ENCODE results near the gene MET. TPM values are rescaled to one million over a fixed set of nuclear protein-coding genes. Genes with fewer than 3 reads are reported as not detected.

MET gene
- total RNA-seq, 1 donor from 2014 or later, result 23.6 TPM

GRCh38 chr7:116787881-116788280, 115.9 kb downstream of the MET start:
- peaks cover 2% of the 10 kb centered on the region for H3K4me1 Mint-ChIP-seq (ENCODE audit: low read depth)
- H3K4me3 Mint-ChIP-seq (ENCODE audit: unreplicated experiment), result no peak overlapping the region
- TF ChIP-seq CTCF (IDR thresholded peaks at IDR 0.05), result no peak
- H3K27ac Mint-ChIP-seq (ENCODE audit: unreplicated experiment), result no peak overlapping the region
- DNase-seq (ENCODE audit: low spot score), result no peak
- H3K27me3 Mint-ChIP-seq (ENCODE audit: low read depth), result no peaks in the 10 kb centered on the region
- H3K9me3 Mint-ChIP-seq (ENCODE audit: low read depth), result no peaks in the 10 kb centered on the region
- peaks cover 9% of the 10 kb centered on the region for H3K36me3 Mint-ChIP-seq (ENCODE audit: low read depth)

DNA sequence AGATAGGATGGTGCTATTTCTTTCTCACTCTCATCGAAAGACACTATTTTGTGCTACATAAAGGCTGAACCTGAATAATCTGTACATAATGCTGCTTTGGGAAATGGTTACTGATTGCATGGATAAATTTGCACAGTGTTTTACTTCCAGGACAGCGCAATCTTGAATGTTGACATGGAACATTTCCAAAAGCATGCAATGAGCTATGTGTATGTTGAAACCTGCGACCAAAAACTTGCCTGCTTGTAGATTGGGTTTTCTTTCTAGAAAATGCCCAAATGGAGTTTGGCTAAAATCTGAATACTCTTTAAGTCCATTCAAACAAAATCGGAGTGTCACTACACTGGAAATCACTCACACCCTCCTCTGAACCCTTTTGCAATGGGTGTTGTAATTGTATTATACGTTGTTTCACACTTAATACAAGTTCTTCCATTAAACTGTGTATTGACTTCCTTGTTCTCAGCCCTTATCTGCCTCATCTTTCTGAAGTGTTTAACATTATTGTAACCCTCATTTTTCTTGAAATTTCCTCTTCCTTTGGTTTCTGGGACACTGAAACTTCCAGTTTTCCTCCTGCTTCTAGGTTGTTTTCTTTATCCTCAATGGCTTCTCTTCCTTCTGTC, 116.7 kb downstream of the MET start:
- H3K4me1 Mint-ChIP-seq (ENCODE audit: low read depth), result no peaks in the 10 kb centered on the region
- H3K4me3 Mint-ChIP-seq (ENCODE audit: unreplicated experiment), result no peak overlapping the region
- TF ChIP-seq CTCF (IDR thresholded peaks at IDR 0.05), result no peak
- no peaks in the 10 kb centered on the region for H3K9me3 Mint-ChIP-seq (ENCODE audit: low read depth)
- no peak overlapping the region for H3K27ac Mint-ChIP-seq (ENCODE audit: unreplicated experiment)
- H3K27me3 Mint-ChIP-seq (ENCODE audit: low read depth), result no peaks in the 10 kb centered on the region
- DNase-seq (ENCODE audit: low spot score), result no peak
- peaks cover 11% of the 10 kb centered on the region for H3K36me3 Mint-ChIP-seq (ENCODE audit: low read depth)

GRCh38 chr7:116790025-116790424, 118.0 kb downstream of the MET start:
- no peak for TF ChIP-seq CTCF (IDR thresholded peaks at IDR 0.05)

GRCh38 chr7:116792813-116793212, 120.8 kb downstream of the MET start:
- no peak for DNase-seq (ENCODE audit: low spot score)
- TF ChIP-seq CTCF (IDR thresholded peaks at IDR 0.05), result no peak
- Mint-ChIP-seq H3K4me1 (ENCODE audit: low read depth) (peaks cover 3% of the 10 kb centered on the region), H3K27ac (ENCODE audit: unreplicated experiment) (no peak overlapping the region), H3K9me3 (ENCODE audit: low read depth) (no peaks in the 10 kb centered on the region), H3K27me3 (ENCODE audit: low read depth) (no peaks in the 10 kb centered on the region), H3K4me3 (ENCODE audit: unreplicated experiment) (no peak overlapping the region), H3K36me3 (ENCODE audit: low read depth) (peaks cover 14% of the 10 kb centered on the region)

More at GRCh38 chr7:116790025-116790424, 118.0 kb downstream of the MET start:
- Mint-ChIP-seq H3K9me3 (ENCODE audit: low read depth) (no peaks in the 10 kb centered on the region), H3K36me3 (ENCODE audit: low read depth) (peaks cover 11% of the 10 kb centered on the region), H3K4me3 (ENCODE audit: unreplicated experiment) (no peak overlapping the region), H3K4me1 (ENCODE audit: low read depth) (no peaks in the 10 kb centered on the region), H3K27ac (ENCODE audit: unreplicated experiment) (no peak overlapping the region), H3K27me3 (ENCODE audit: low read depth) (no peaks in the 10 kb centered on the region)
- DNase-seq (ENCODE audit: low spot score), result no peak

- peaks cover 11% of the 10 kb centered on the region for H3K4me1 Mint-ChIP-seq (ENCODE audit: low read depth)
- no peak overlapping the region for H3K27ac Mint-ChIP-seq (ENCODE audit: unreplicated experiment)
- TF ChIP-seq CTCF (IDR thresholded peaks at IDR 0.05), result no peak
- H3K9me3 Mint-ChIP-seq (ENCODE audit: low read depth), result no peaks in the 10 kb centered on the region
- H3K36me3 Mint-ChIP-seq (ENCODE audit: low read depth), result peaks cover 12% of the 10 kb centered on the region
- DNase-seq (ENCODE audit: low spot score), result no peak
- H3K27me3 Mint-ChIP-seq (ENCODE audit: low read depth), result no peaks in the 10 kb centered on the region
- no peak overlapping the region for H3K4me3 Mint-ChIP-seq (ENCODE audit: unreplicated experiment)
Observed at GRCh38 chr7:116793795-116794340, 121.9 kb downstream of the MET start.

Measured in chondrocyte (in vitro differentiated cells).